Measurements from ENCODE around the gene MAGI2.

Gene MAGI2

GRCh38 chr7:78895393-78895792 is 558.1 kb downstream of the MAGI2 start:
- no peak for DNase-seq

GRCh38 chr7:78879206-78879605 is 574.3 kb downstream of the MAGI2 start:
- DNase-seq = no peak

GRCh38 chr7:78873117-78873516 is 580.4 kb downstream of the MAGI2 start:
- no peak for DNase-seq

GRCh38 chr7:78864339-78864738 is 589.1 kb downstream of the MAGI2 start:
- no peak for DNase-seq

GRCh38 chr7:78863281-78863680 is 590.2 kb downstream of the MAGI2 start:
- no peak for DNase-seq

GRCh38 chr7:78862411-78862900 is 591.0 kb downstream of the MAGI2 start:
- DNase-seq = no peak

- DNase-seq = no peak
These were observed 600.5 kb downstream of the MAGI2 start for GRCh38 chr7:78852951-78853350.

- DNase-seq = no peak
These were observed 603.2 kb downstream of the MAGI2 start for GRCh38 chr7:78850093-78850740.

GRCh38 chr7:78845155-78845554 is 608.3 kb downstream of the MAGI2 start:
- no peak for DNase-seq

- no peak for DNase-seq
These were observed 611.4 kb downstream of the MAGI2 start for GRCh38 chr7:78842068-78842467.

- DNase-seq = no peak
These were observed 617.6 kb downstream of the MAGI2 start for GRCh38 chr7:78835897-78836296.

- no peak for DNase-seq
These were observed 625.1 kb downstream of the MAGI2 start for GRCh38 chr7:78828317-78828716.

GRCh38 chr7:78803501-78804127 is 649.9 kb downstream of the MAGI2 start:
- no peak for DNase-seq

- DNase-seq = no peak
These were observed 659.4 kb downstream of the MAGI2 start for GRCh38 chr7:78794101-78794500.

GRCh38 chr7:78792624-78793023 is 660.8 kb downstream of the MAGI2 start:
- no peak for DNase-seq

GRCh38 chr7:78792006-78792405 is 661.5 kb downstream of the MAGI2 start:
- no peak for DNase-seq

- no peak for DNase-seq
These were observed 665.0 kb downstream of the MAGI2 start for GRCh38 chr7:78788464-78788863.

- no peak for DNase-seq
These were observed 665.6 kb downstream of the MAGI2 start for GRCh38 chr7:78787854-78788253.

GRCh38 chr7:78786055-78786454 is 667.4 kb downstream of the MAGI2 start:
- no peak for DNase-seq

- DNase-seq = no peak
These were observed 670.1 kb downstream of the MAGI2 start for GRCh38 chr7:78783179-78783962.

- no peak for DNase-seq
These were observed 672.9 kb downstream of the MAGI2 start for GRCh38 chr7:78780560-78780959.

GRCh38 chr7:78779788-78780187 is 673.7 kb downstream of the MAGI2 start:
- no peak for DNase-seq

GRCh38 chr7:78777829-78778228 is 675.6 kb downstream of the MAGI2 start:
- DNase-seq = no peak
